Measurements from ENCODE around the gene ECSIT. TPM values are rescaled to one million over a fixed set of nuclear protein-coding genes. Genes with fewer than 3 reads are reported as not detected.

The ECSIT gene
- total and polyA plus RNA-seq, 2 donors (not counting 1 experiment from before 2014, with no cell fraction given) = 45.6 to 63.1 TPM

DNA sequence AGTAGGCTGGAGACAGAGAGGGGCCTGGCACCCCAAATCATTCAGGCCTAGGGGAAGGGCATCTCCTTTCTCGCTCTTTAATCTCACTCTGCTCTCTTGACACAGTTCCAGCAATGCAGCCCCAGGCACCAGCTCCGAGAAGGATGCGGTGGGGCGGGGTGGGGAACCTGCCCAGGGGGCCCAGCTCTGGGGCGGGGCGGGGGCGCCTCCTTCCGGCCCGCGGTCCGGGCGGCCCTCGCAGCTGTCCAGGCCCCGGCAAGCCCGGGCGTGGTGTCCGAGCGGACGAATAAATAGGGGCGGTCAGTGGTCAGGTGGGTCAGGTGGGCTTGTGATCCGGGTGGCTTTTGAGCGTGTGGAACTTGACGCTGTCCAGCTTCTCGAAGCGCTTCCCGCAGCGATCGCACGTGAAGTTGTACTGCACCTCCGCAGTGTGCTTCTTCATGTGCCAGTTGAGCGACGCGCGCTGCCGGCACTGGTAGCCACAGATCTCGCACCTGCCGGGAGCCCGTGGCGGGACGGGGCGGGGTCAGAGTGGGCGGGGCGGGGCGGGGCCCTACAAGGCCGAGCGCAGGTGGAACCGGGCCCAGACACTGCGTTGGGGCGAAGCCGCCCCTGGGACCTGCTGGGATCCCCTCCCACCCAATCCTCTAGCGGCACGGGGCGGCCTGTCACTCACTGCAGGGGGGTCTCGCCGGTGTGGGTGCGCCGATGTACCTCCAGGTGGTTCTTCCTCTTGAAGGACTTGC lies 45.4 kb downstream of the ECSIT start:
- H4K20me1 ChIP-seq (ENCODE audit: control insufficient read depth, insufficient read depth, low read length, poor library complexity, severe bottlenecking) = no peaks in the 10 kb centered on the region
- no peak overlapping the region for H2AFZ ChIP-seq (ENCODE audit: insufficient read depth, low read depth, low read length, poor library complexity, severe bottlenecking)
- peaks cover 0 to 2% of the 10 kb centered on the region in 2 experiments for H3K36me3 ChIP-seq (replicated peaks in 1 of 2; ENCODE audit: control extremely low read depth in 1 of 2, control insufficient read depth in 1 of 2, extremely low read depth in 1 of 2, insufficient read depth in 2 of 2, low read length in 1 of 2)
- H3K4me1 Mint-ChIP-seq = peaks cover 26% of the 10 kb centered on the region
- ATAC-seq (ENCODE audit: low read depth) (no peak), DNase-seq (no peak)
- H3K9ac ChIP-seq (ENCODE audit: low read length) = no peak overlapping the region
- H3K27me3 Mint-ChIP-seq = peaks cover 27% of the 10 kb centered on the region
- H3K79me2 ChIP-seq (ENCODE audit: control insufficient read depth, insufficient read depth, low read length) = no peaks in the 10 kb centered on the region
- H3K4me3 Mint-ChIP-seq = peak overlapping the region; percentile 34
- H3K9me3 ChIP-seq (ENCODE audit: control extremely low read depth in 1 of 3, control insufficient read depth in 2 of 3, insufficient read depth in 1 of 3, low read length in 2 of 3) = peaks cover 0 to 25% (median 0%) of the 10 kb centered on the region in 3 donors
- peaks cover 0 to 38% (median 23%) of the 10 kb centered on the region in 4 experiments for H3K27me3 ChIP-seq (replicated peaks in 1 of 4; ENCODE audit: control extremely low read depth in 1 of 4, control insufficient read depth in 3 of 4, insufficient read depth in 4 of 4, low read length in 3 of 4)
- intact Hi-C loops (cut with micrococcal nuclease) = loop anchor here (5.0 kb wide), 2 partner anchors 439 to 446 kb away; no protein-coding TSS in a partner anchor
- TF ChIP-seq EZH2 (IDR thresholded peaks at IDR 0.05; ENCODE audit: borderline replicate concordance, insufficient read depth, low read depth, low read length, poor library complexity, severe bottlenecking) (no peak), CTCF (IDR thresholded peaks at IDR 0.05) (no peak)
- no peaks in the 10 kb centered on the region for H3K9me3 Mint-ChIP-seq (ENCODE audit: insufficient read depth)
- no peak overlapping the region for H3K27ac Mint-ChIP-seq
- ChIA-PET CTCF (interaction anchor here (0.6 to 3.4 kb wide), 18 partner anchors 13 to 357 kb away, joined by 3 to 38 read pairs (median 5); partner anchors contain the start of genes ELOF1, EPOR and SWSAP1), POLR2A (interaction anchor here (0.5 to 1.5 kb wide), 6 partner anchors 25 to 109 kb away, joined by 3 to 9 read pairs (median 5); partner anchors contain the start of genes ODAD3, PRKCSH and SWSAP1)
- 95% methylated on average over 53 of the region's 57 CpGs for WGBS (ENCODE audit: insufficient coverage)
- peak overlapping the region; percentile 89 for H3K4me2 ChIP-seq (replicated peaks; ENCODE audit: low read depth, low read length, poor library complexity, severe bottlenecking)
- no peak overlapping the region for H3K27ac ChIP-seq (ENCODE audit: low read length in 2 of 2)
- no peak overlapping the region for H3K4me3 ChIP-seq (ENCODE audit: control extremely low read depth in 1 of 5, extremely low read depth in 1 of 5, insufficient read depth in 1 of 5, low read depth in 2 of 5, low read length in 4 of 5)
- peaks cover 36 to 42% of the 10 kb centered on the region in 2 donors for H3K4me1 ChIP-seq (ENCODE audit: control insufficient read depth in 2 of 2, insufficient read depth in 2 of 2, low read length in 2 of 2)

Data from B cell (primary cell).